HepG2 (cell line): ENCODE data around the gene MEIOC. TPM values are rescaled to one million over a fixed set of nuclear protein-coding genes. Genes with fewer than 3 reads are reported as not detected.

Experiments
- ATAC-seq: fragments of 200-7000 bp; cut with Tn5 transposase; 3 replicates; pipeline ENCODE4 v1.9.1; 2020; ENCODE audit warnings: mild to moderate bottlenecking, moderate library complexity
- BruUV-seq: library from RNA; stranded (reverse); fragments of 400-500 nt; replicated peaks from 2 replicates; lab custom pipeline; 2021; lab: Mats Ljungman, UMichigan
- CTCF ChIA-PET: fragments of 300-600 bp; formaldehyde crosslinking; extraction: SDS; loops from one replicate; lab custom pipeline; 2021; ENCODE audit warnings: low total read pairs, inconsistent platforms, low intra/inter-chr PET ratio; lab: Yijun Ruan, JAX
- POLR2A ChIA-PET: fragments of 350-600 bp; sonication (Branson Sonifier 250); formaldehyde crosslinking; loops from one replicate; lab custom pipeline; 2020; ENCODE audit warnings: antibody characterized with exemption, inconsistent platforms; lab: Yijun Ruan, JAX
- DNase-seq: peaks from one replicate; pipeline ENCODE4 v3.0.0-alpha.2; 2015; ENCODE audit warnings: low spot score
- FAIRE-seq: peaks from 3 replicates; lab custom pipeline; 2011; peaks lifted over from hg19 to GRCh38; lab: Jason Lieb, UNC
- H2AFZ ChIP-seq: one replicate; pipeline ENCODE4 v1.6.1; 2011; ENCODE audit warnings: low read length, inconsistent platforms
- H3K27ac ChIP-seq: fragments of 300-600 bp; 3 replicates; pipeline ENCODE4 v1.8.0; 2011; ENCODE audit warnings: mixed run types, mild to moderate bottlenecking, mixed read lengths, low read length, inconsistent platforms; ENCODE audit not compliant: insufficient read depth; ENCODE audit errors: extremely low read length
- H3K27me3 ChIP-seq, 2 experiments: fragments of 200-600 bp in 1 of 2; 2 replicates in 1 of 2; 3 replicates in 1 of 2; pipeline versions ENCODE4 v1.6.0 to v1.8.0; 2011; ENCODE audit warnings: low read length in 2 of 2, mild to moderate bottlenecking in 2 of 2, moderate library complexity in 2 of 2, inconsistent platforms in 1 of 2; ENCODE audit not compliant: insufficient read depth in 2 of 2, control insufficient read depth in 1 of 2
- H3K36me3 ChIP-seq, 2 experiments: fragments of 200-600 bp in 1 of 2; replicated peaks in 1 of 2; 2 replicates in 1 of 2; 3 replicates in 1 of 2; pipeline versions ENCODE4 v1.5.1 to v1.8.0; 2011; ENCODE audit warnings: low read length in 2 of 2, inconsistent platforms in 1 of 2; ENCODE audit not compliant: insufficient read depth in 2 of 2, control insufficient read depth in 1 of 2
- H3K4me1 ChIP-seq: 2 replicates; pipeline ENCODE4 v1.5.1; 2012; ENCODE audit warnings: low read length, inconsistent platforms; ENCODE audit not compliant: insufficient read depth
- H3K4me2 ChIP-seq: 2 replicates; pipeline ENCODE4 v1.6.0; 2011; ENCODE audit warnings: low read depth, low read length, inconsistent platforms
- H3K4me3 ChIP-seq, 3 experiments: fragments of 200-600 bp in 1 of 3; sonication (generic), shearing (Covaris generic) in 1 of 3; replicated peaks in 1 of 3; 2 replicates each; pipeline ENCODE4 v1.5.1; 2011 to 2016; ENCODE audit warnings: low read length in 3 of 3, inconsistent platforms in 2 of 3, low read depth in 2 of 3, mild to moderate bottlenecking in 2 of 3, control low read depth in 1 of 3, mixed read lengths in 1 of 3; ENCODE audit not compliant: insufficient read depth in 1 of 3
- H3K79me2 ChIP-seq: one replicate; pipeline ENCODE4 v1.6.1; 2011; ENCODE audit warnings: low read length, inconsistent platforms; ENCODE audit not compliant: insufficient read depth
- H3K9ac ChIP-seq: 2 replicates; pipeline ENCODE4 v1.6.0; 2011; ENCODE audit warnings: mild to moderate bottlenecking, low read depth, low read length, inconsistent platforms; ENCODE audit not compliant: insufficient read depth
- H3K9me3 ChIP-seq: 2 replicates; pipeline ENCODE4 v1.5.1; 2012; ENCODE audit warnings: mild to moderate bottlenecking, low read length
- H4K20me1 ChIP-seq: 2 replicates; pipeline ENCODE4 v1.6.0; 2011; ENCODE audit warnings: inconsistent platforms, mild to moderate bottlenecking, low read length, moderate library complexity; ENCODE audit not compliant: insufficient read depth
- ATF5 ChIP-seq: sonication (generic); formaldehyde crosslinking; IDR thresholded peaks from 2 replicates; pipeline ENCODE4 v1.4.0; 2020; ENCODE audit warnings: mild to moderate bottlenecking, low read depth, missing genetic modification reagents
- RBFOX2 ChIP-seq: fragments of 200-400 bp; formaldehyde crosslinking; IDR thresholded peaks from 2 replicates; pipeline ENCODE4 v1.6.1; 2017; ENCODE audit warnings: low read depth, mild to moderate bottlenecking, low read length
- U2AF2 ChIP-seq: fragments of 200-400 bp; formaldehyde crosslinking; IDR thresholded peaks from 2 replicates; pipeline ENCODE4 v1.6.1; 2017; ENCODE audit warnings: low read depth, mild to moderate bottlenecking, low read length
- ZKSCAN8 ChIP-seq: IDR thresholded peaks from 2 replicates; pipeline ENCODE4 v1.6.1; 2016; ENCODE audit warnings: borderline replicate concordance, missing genetic modification reagents, missing compliant biosample characterization
- ZNF326 ChIP-seq: sonication (generic); formaldehyde crosslinking; IDR thresholded peaks from 2 replicates; pipeline ENCODE4 v1.4.0; 2020; ENCODE audit warnings: missing genetic modification reagents, borderline replicate concordance
- ZNF646 ChIP-seq: sonication (generic); formaldehyde crosslinking; IDR thresholded peaks from 2 replicates; pipeline ENCODE4 v1.9.0; 2021; ENCODE audit warnings: mild to moderate bottlenecking, missing genetic modification reagents
- WGBS: methylation state at CpG from one replicate; pipeline ENCODE4 v1.1.6; 2017; ENCODE audit warnings: low lambda C conversion rate; 5-methylcytosine and 5-hydroxymethylcytosine counted together
- in situ Hi-C: cut with HindIII; loops from 2 replicates; pipeline ENCODE4 v1.10.0; 2017; ENCODE audit warnings: low pct_unique_long_range_greater_than_20kb; ENCODE audit not compliant: extremely low pct_ligation_motif_present
- intact Hi-C: fragments of 100-400 bp; cut with micrococcal nuclease; formaldehyde crosslinking; loops from one replicate; pipeline ENCODE4 v1.10.0; 2022; ENCODE audit not compliant: unreplicated experiment
- polyA plus RNA-seq, 8 experiments: library from polyadenylated mRNA; depleted of rRNA in 3 of 8; stranded (reverse) in 7 of 8; unstranded in 1 of 8; fragments of >200 nt; fragmentation: Illumina TruSeq in 4 of 8; extraction: Trizol in 4 of 8; gene quantifications; 2 replicates each; pipeline versions ENCODE4 v1.2.1 to v1.2.3, GENCODE V29; 2011 to 2016; ENCODE audit warnings: low read depth in 4 of 8, missing spikeins in 1 of 8, mixed read lengths in 1 of 8; ENCODE audit not compliant: insufficient read depth in 1 of 8
- small RNA-seq, 3 experiments: library from RNA; depleted of rRNA; stranded (forward); fragments of <200 nt; gene quantifications; one replicate each; pipeline ENCODE3, GENCODE V24; 2012; ENCODE audit warnings: low read depth in 2 of 3, low replicate concordance in 1 of 3; ENCODE audit not compliant: insufficient read length in 3 of 3, insufficient read depth in 2 of 3
- total RNA-seq, 5 experiments: library from RNA; depleted of rRNA; stranded (reverse); fragments of >200 nt; fragmentation: Illumina TruSeq; extraction: Trizol; gene quantifications; 2 replicates each; pipeline ENCODE4 v1.2.3, GENCODE V29; 2016; ENCODE audit warnings: low read depth in 1 of 5
- TF ChIP-seq, protein P1 (sequence below): sonication (generic); formaldehyde crosslinking; IDR thresholded peaks from 2 replicates; pipeline ENCODE4 v1.4.0; 2020; ENCODE audit warnings: missing genetic modification reagents, borderline replicate concordance

MEIOC gene
- total and polyA plus RNA-seq, 2 of the 13 experiments (the other 11 are each of a cell fraction or from before 2014, with no cell fraction given) = 0.04 to 0.15 TPM

GRCh38 chr17:44722254-44722653, 66.0 kb downstream of the MEIOC start:
- ATAC-seq = no peak
- ChIA-PET CTCF (no interaction called here), POLR2A (no interaction called here)
- in situ Hi-C loops (no loop called here), intact Hi-C loops (no loop called here)
- Histone ChIP-seq H3K79me2 (no peaks in the 10 kb centered on the region), H3K4me1 (no peaks in the 10 kb centered on the region), H4K20me1 (no peaks in the 10 kb centered on the region), H3K4me3 (no peak overlapping the region), H3K27ac (no peak overlapping the region), H3K4me2 (no peak overlapping the region), H3K9me3 (no peaks in the 10 kb centered on the region), H2AFZ (no peak overlapping the region), H3K27me3 (no peaks in the 10 kb centered on the region), H3K36me3 (peaks cover 6 to 46% of the 10 kb centered on the region in 2 experiments; a peak in 4 of 5 replicates), H3K9ac (no peak overlapping the region)
- DNase-seq = no peak
- WGBS = 90% methylated on average over 5 of the region's 5 CpGs
- no TSS peak for BruUV-seq
- no peak for FAIRE-seq
- no peak for TF ChIP-seq RBFOX2
- TF ChIP-seq U2AF2 = no peak
- no peak for TF ChIP-seq ZKSCAN8 (CRISPR knock-in tag)
- no peak for TF ChIP-seq ZNF326 (CRISPR knock-in tag)
- no peak for TF ChIP-seq ZNF646 (CRISPR knock-in tag)
- no peak for TF ChIP-seq ATF5 (CRISPR knock-in tag)
- TF ChIP-seq, protein P1, sequence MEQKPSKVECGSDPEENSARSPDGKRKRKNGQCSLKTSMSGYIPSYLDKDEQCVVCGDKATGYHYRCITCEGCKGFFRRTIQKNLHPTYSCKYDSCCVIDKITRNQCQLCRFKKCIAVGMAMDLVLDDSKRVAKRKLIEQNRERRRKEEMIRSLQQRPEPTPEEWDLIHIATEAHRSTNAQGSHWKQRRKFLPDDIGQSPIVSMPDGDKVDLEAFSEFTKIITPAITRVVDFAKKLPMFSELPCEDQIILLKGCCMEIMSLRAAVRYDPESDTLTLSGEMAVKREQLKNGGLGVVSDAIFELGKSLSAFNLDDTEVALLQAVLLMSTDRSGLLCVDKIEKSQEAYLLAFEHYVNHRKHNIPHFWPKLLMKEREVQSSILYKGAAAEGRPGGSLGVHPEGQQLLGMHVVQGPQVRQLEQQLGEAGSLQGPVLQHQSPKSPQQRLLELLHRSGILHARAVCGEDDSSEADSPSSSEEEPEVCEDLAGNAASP = no peak

Small RNAs within 50 kb of the gene (small RNA-seq; reads per million reads assigned to genes)
- gene RN7SL819P (0 reads per million in 3 experiments), gene SMCO4P1 (0 reads per million in 3 experiments)

Other genes starting within 250 kb of the MEIOC start
- gene GPATCH8, start 153.1 kb upstream of the MEIOC start, total RNA-seq (2016; rRNA removed; fragmentation: Illumina TruSeq; extraction: Trizol) = 21.5 and 37.7 TPM in 2 replicates
- 19.8 and 20.7 TPM in 2 replicates for gene GPATCH8, start 153.1 kb upstream of the MEIOC start, polyA plus RNA-seq (2011; rRNA removed)
- gene FZD2, start 99.0 kb upstream of the MEIOC start, total RNA-seq (2016; rRNA removed; fragmentation: Illumina TruSeq; extraction: Trizol) = 0.13 TPM in 1 of 2 replicates, not detected in the other
- gene FZD2, start 99.0 kb upstream of the MEIOC start, polyA plus RNA-seq (2011; rRNA removed) = 0.07 and 0.10 TPM in 2 replicates
- 94.8 and 116 TPM in 2 replicates for gene CCDC43, start 33.3 kb downstream of the MEIOC start, total RNA-seq (2016; rRNA removed; fragmentation: Illumina TruSeq; extraction: Trizol)
- 12.4 and 17.5 TPM in 2 replicates for gene CCDC43, start 33.3 kb downstream of the MEIOC start, polyA plus RNA-seq (2011; rRNA removed)
- 9.0 and 11.7 TPM in 2 replicates for gene DBF4B, start 52.2 kb downstream of the MEIOC start, total RNA-seq (2016; rRNA removed; fragmentation: Illumina TruSeq; extraction: Trizol)
- gene DBF4B, start 52.2 kb downstream of the MEIOC start, polyA plus RNA-seq (2011; rRNA removed) = 11.0 and 13.2 TPM in 2 replicates
- gene ADAM11, start 102.5 kb downstream of the MEIOC start, total RNA-seq (2016; rRNA removed; fragmentation: Illumina TruSeq; extraction: Trizol) = 0.44 and 0.91 TPM in 2 replicates
- gene ADAM11, start 102.5 kb downstream of the MEIOC start, polyA plus RNA-seq (2011; rRNA removed) = 0.33 and 0.38 TPM in 2 replicates
- 1.7 and 2.0 TPM in 2 replicates for gene GJC1, start 173.8 kb downstream of the MEIOC start, total RNA-seq (2016; rRNA removed; fragmentation: Illumina TruSeq; extraction: Trizol)
- gene GJC1, start 173.8 kb downstream of the MEIOC start, polyA plus RNA-seq (2011; rRNA removed) = 1.2 and 1.7 TPM in 2 replicates
- gene HIGD1B, start 191.4 kb downstream of the MEIOC start, total RNA-seq (2016; rRNA removed; fragmentation: Illumina TruSeq; extraction: Trizol) = not detected in 2 replicates
- gene HIGD1B, start 191.4 kb downstream of the MEIOC start, polyA plus RNA-seq (2011; rRNA removed) = not detected in 2 replicates
- 137 and 310 TPM in 2 replicates for gene EFTUD2, start 243.0 kb downstream of the MEIOC start, total RNA-seq (2016; rRNA removed; fragmentation: Illumina TruSeq; extraction: Trizol)
- gene EFTUD2, start 243.0 kb downstream of the MEIOC start, polyA plus RNA-seq (2011; rRNA removed) = 107 and 111 TPM in 2 replicates